Measurements from ENCODE around the gene GALNTL6.

GRCh38 chr4:171876636-171877035 lies 63.4 kb downstream of the GALNTL6 start:
- no peak for TF ChIP-seq CTCF (optimal IDR thresholded peaks at IDR 0.05 in 1 of 3, IDR thresholded peaks at IDR 0.05 in 1 of 3, conservative IDR thresholded peaks at IDR 0.05 in 1 of 3; ENCODE audit: extremely low read depth in 1 of 3, insufficient read depth in 2 of 3, low read length in 3 of 3)
- no peak for TF ChIP-seq EZH2 (IDR thresholded peaks at IDR 0.05; ENCODE audit: low read length)

Data from keratinocyte (primary cell).